ENCODE data around the gene WDR18. TPM values are rescaled to one million over a fixed set of nuclear protein-coding genes. Genes with fewer than 3 reads are reported as not detected.

The WDR18 gene
- polyA plus RNA-seq (2012; ENCODE audit: insufficient read depth, insufficient read length, low read depth), result 247 TPM

- no peaks in the 10 kb centered on the region for H3K9me3 ChIP-seq
- H3K27me3 ChIP-seq, result no peaks in the 10 kb centered on the region
- H3K4me1 ChIP-seq, result no peaks in the 10 kb centered on the region
- peak; percentile 95 for DNase-seq
- no peak for TF ChIP-seq CTCF (IDR thresholded peaks at IDR 0.05; ENCODE audit: low read depth, low read length)
- H3K36me3 ChIP-seq, result peaks cover 18% of the 10 kb centered on the region
- H3K4me3 ChIP-seq (ENCODE audit: low read depth, low read length), result peak within 1 kb of the TSS; percentile 95
Observed at GRCh38 chr19:984165-984967, at the start of gene WDR18. Gene WDR18, plus strand, starts transcription at chr19:984345. Its CDS starts 9 bp downstream, at chr19:984354.

- no peak overlapping the region for H3K4me3 ChIP-seq (ENCODE audit: low read depth, low read length)
- no peak for TF ChIP-seq CTCF (IDR thresholded peaks at IDR 0.05; ENCODE audit: low read depth, low read length)
- peak; percentile 82 for DNase-seq
- peaks cover 12% of the 10 kb centered on the region for H3K36me3 ChIP-seq
- H3K27me3 ChIP-seq, result no peaks in the 10 kb centered on the region
- no peaks in the 10 kb centered on the region for H3K9me3 ChIP-seq
- H3K4me1 ChIP-seq, result peaks cover 29% of the 10 kb centered on the region
Observed at GRCh38 chr19:934865-935479, 49.2 kb upstream of the WDR18 start.

- no peaks in the 10 kb centered on the region for H3K9me3 ChIP-seq
- H3K4me3 ChIP-seq (ENCODE audit: low read depth, low read length), result no peak overlapping the region
- H3K4me1 ChIP-seq, result peaks cover 38% of the 10 kb centered on the region
- no peak for TF ChIP-seq CTCF (IDR thresholded peaks at IDR 0.05; ENCODE audit: low read depth, low read length)
- H3K36me3 ChIP-seq, result peaks cover 12% of the 10 kb centered on the region
- no peaks in the 10 kb centered on the region for H3K27me3 ChIP-seq
- DNase-seq, result no peak
Observed at GRCh38 chr19:936175-936546, 48.0 kb upstream of the WDR18 start.

GRCh38 chr19:937259-937694, 46.9 kb upstream of the WDR18 start:
- Histone ChIP-seq H3K4me3 (ENCODE audit: low read depth, low read length) (no peak overlapping the region), H3K36me3 (peaks cover 9% of the 10 kb centered on the region), H3K27me3 (no peaks in the 10 kb centered on the region), H3K4me1 (peaks cover 40% of the 10 kb centered on the region), H3K9me3 (no peaks in the 10 kb centered on the region)
- no peak for TF ChIP-seq CTCF (IDR thresholded peaks at IDR 0.05; ENCODE audit: low read depth, low read length)
- no peak for DNase-seq

- no peaks in the 10 kb centered on the region for H3K27me3 ChIP-seq
- H3K4me3 ChIP-seq (ENCODE audit: low read depth, low read length), result no peak overlapping the region
- H3K9me3 ChIP-seq, result no peaks in the 10 kb centered on the region
- TF ChIP-seq CTCF (IDR thresholded peaks at IDR 0.05; ENCODE audit: low read depth, low read length), result no peak
- H3K4me1 ChIP-seq, result peaks cover 33% of the 10 kb centered on the region
- no peak for DNase-seq
- peaks cover 9% of the 10 kb centered on the region for H3K36me3 ChIP-seq
Observed at GRCh38 chr19:938233-938923, 45.8 kb upstream of the WDR18 start.
